A549 (cell line): ENCODE data around the gene CHMP2B. TPM values are rescaled to one million over a fixed set of nuclear protein-coding genes. Genes with fewer than 3 reads are reported as not detected.

Experiments
- ATAC-seq, 2 experiments: fragments of 200-7000 bp in 1 of 2; fragments of >200 bp in 1 of 2; cut with Nextera tagmentation in 1 of 2; cut with Tn5 transposase in 1 of 2; 3 replicates each; pipeline versions ENCODE4 v1.8.0 to v1.9.1; 2018 to 2020; ENCODE audit warnings: mild to moderate bottlenecking in 1 of 2, moderate library complexity in 1 of 2
- CTCF ChIA-PET: fragments of 300-600 bp; sonication (Branson Sonifier 250); formaldehyde crosslinking; extraction: SDS; loops from one replicate; lab custom pipeline; 2021; ENCODE audit warnings: antibody characterized with exemption, inconsistent platforms; lab: Yijun Ruan, JAX
- POLR2A ChIA-PET: fragments of 350-600 bp; formaldehyde crosslinking; extraction: SDS; loops from one replicate; lab custom pipeline; 2021; ENCODE audit warnings: antibody characterized with exemption, inconsistent platforms; lab: Yijun Ruan, JAX
- DNase-seq, 2 experiments: peaks; one replicate each; pipeline versions ENCODE4 v3.0.0 to v3.0.0-alpha.2; 2011 to 2016; ENCODE audit warnings: low read depth in 1 of 2, low spot score in 1 of 2
- FAIRE-seq: peaks from 2 replicates; lab custom pipeline; 2011; peaks lifted over from hg19 to GRCh38; lab: Jason Lieb, UNC
- H3K27ac ChIP-seq, 2 experiments: fragments of >200 bp; sonication (Bioruptor Twin); formaldehyde crosslinking; 3 replicates each; pipeline ENCODE4 v1.5.1; 2016 to 2017
- H3K4me1 ChIP-seq: fragments of >200 bp; sonication (Bioruptor Twin); formaldehyde crosslinking; 3 replicates; pipeline ENCODE4 v1.6.1; 2016
- H3K4me2 ChIP-seq: fragments of >200 bp; sonication (Bioruptor Twin); formaldehyde crosslinking; 3 replicates; pipeline ENCODE4 v1.6.1; 2016
- H3K4me3 ChIP-seq: fragments of >200 bp; sonication (Bioruptor Twin); formaldehyde crosslinking; 3 replicates; pipeline ENCODE4 v1.5.1; 2016
- H3K9me3 ChIP-seq: fragments of >200 bp; sonication (Bioruptor Twin); formaldehyde crosslinking; 3 replicates; pipeline ENCODE4 v1.6.1; 2016
- ATOH8 ChIP-seq: fragments of 250-450 bp; sonication (Bioruptor Pico); IDR thresholded peaks from 2 replicates; pipeline ENCODE4 v1.5.0; 2020; ENCODE audit warnings: low read depth, mild to moderate bottlenecking, moderate library complexity
- BCL3 ChIP-seq: fragments of >200 bp; sonication (Bioruptor Twin); formaldehyde crosslinking; IDR thresholded peaks from 3 replicates; pipeline ENCODE4 v1.6.1; 2016
- CEBPB ChIP-seq, 2 experiments: fragments of >200 bp in 1 of 2; sonication (Bioruptor Twin) in 1 of 2; formaldehyde crosslinking in 1 of 2; IDR thresholded peaks; 2 replicates each; pipeline ENCODE4 v1.6.1; 2012 to 2016
- CHD4 ChIP-seq: fragments of 200-600 bp; sonication (generic); IDR thresholded peaks from 2 replicates; pipeline ENCODE4 v1.6.1; 2016; ENCODE audit warnings: antibody characterized with exemption, mild to moderate bottlenecking, borderline replicate concordance
- ELK1 ChIP-seq: fragments of 150-350 bp; IDR thresholded peaks from 2 replicates; pipeline ENCODE4 v1.6.1; 2014; ENCODE audit warnings: low read depth, mild to moderate bottlenecking, low read length
- EP300 ChIP-seq, 2 experiments: fragments of >200 bp; sonication (Bioruptor Twin); formaldehyde crosslinking; IDR thresholded peaks; 2 replicates in 1 of 2; 3 replicates in 1 of 2; pipeline ENCODE4 v1.6.1; 2016 to 2017
- ESRRA ChIP-seq: fragments of 150-350 bp; IDR thresholded peaks from 2 replicates; pipeline ENCODE4 v1.6.1; 2014; ENCODE audit warnings: mild to moderate bottlenecking, low read length, borderline replicate concordance
- FOSL2 ChIP-seq, 2 experiments: fragments of 450-650 bp in 1 of 2; fragments of >200 bp in 1 of 2; sonication (Bioruptor Twin) in 1 of 2; formaldehyde crosslinking; IDR thresholded peaks; 2 replicates each; pipeline versions ENCODE4 v1.5.0 to v1.6.1; 2016 to 2020; ENCODE audit warnings: mild to moderate bottlenecking in 1 of 2, moderate library complexity in 1 of 2
- HOXB13 ChIP-seq: fragments of 250-450 bp; sonication (Bioruptor Pico); IDR thresholded peaks from 2 replicates; pipeline ENCODE4 v1.5.0; 2020; ENCODE audit warnings: low read depth, mild to moderate bottlenecking, moderate library complexity
- JUNB ChIP-seq: fragments of >200 bp; sonication (Bioruptor Twin); formaldehyde crosslinking; IDR thresholded peaks from 2 replicates; pipeline ENCODE4 v1.6.1; 2016
- MAFK ChIP-seq: fragments of 450-650 bp; IDR thresholded peaks from 2 replicates; pipeline ENCODE4 v1.6.1; 2014; ENCODE audit not compliant: partially characterized antibody
- MAZ ChIP-seq: fragments of 150-350 bp; IDR thresholded peaks from 2 replicates; pipeline ENCODE4 v1.6.1; 2014; ENCODE audit warnings: antibody characterized with exemption, low read depth, low read length, borderline replicate concordance
- PHF8 ChIP-seq: fragments of 200-600 bp; sonication (generic); IDR thresholded peaks from 2 replicates; pipeline ENCODE4 v1.6.1; 2016; ENCODE audit warnings: low read depth, mild to moderate bottlenecking, antibody characterized with exemption, moderate library complexity, borderline replicate concordance
- REST ChIP-seq: fragments of 200-600 bp; sonication (generic); IDR thresholded peaks from 2 replicates; pipeline ENCODE4 v1.6.1; 2016; ENCODE audit warnings: antibody characterized with exemption, mild to moderate bottlenecking, moderate library complexity
- RFX5 ChIP-seq: fragments of 450-650 bp; IDR thresholded peaks from 2 replicates; pipeline ENCODE4 v1.7.1; 2014; ENCODE audit warnings: antibody characterized with exemption, mild to moderate bottlenecking, moderate library complexity
- RNF2 ChIP-seq: fragments of 200-600 bp; sonication (generic); IDR thresholded peaks from 2 replicates; pipeline ENCODE4 v1.6.1; 2016; ENCODE audit warnings: low read depth, mild to moderate bottlenecking, antibody characterized with exemption, moderate library complexity, borderline replicate concordance
- SMC3 ChIP-seq: fragments of >200 bp; sonication (Bioruptor Twin); formaldehyde crosslinking; IDR thresholded peaks from 3 replicates; pipeline ENCODE4 v1.6.1; 2018; ENCODE audit warnings: inconsistent platforms
- SREBF2 ChIP-seq: fragments of 450-650 bp; IDR thresholded peaks from 2 replicates; pipeline ENCODE4 v1.6.1; 2014; ENCODE audit warnings: mild to moderate bottlenecking, moderate library complexity
- TP53 ChIP-seq: fragments of 250-450 bp; sonication (Bioruptor Pico); IDR thresholded peaks from 2 replicates; pipeline ENCODE4 v1.5.0; 2021; ENCODE audit warnings: mild to moderate bottlenecking, moderate library complexity
- WGBS: methylation state at CpG from one replicate; pipeline ENCODE4 v1.1.6; 2017; ENCODE audit errors: missing lambda C conversion rate; 5-methylcytosine and 5-hydroxymethylcytosine counted together
- polyA plus RNA-seq, 4 experiments: library from polyadenylated mRNA; depleted of rRNA in 3 of 4; stranded (reverse); fragments of >200 nt; fragmentation: RNase III in 1 of 4; extraction: RNeasy Plus Mini Kit Qiagen cat#74134 plus additional on column Dnase treatment in 1 of 4; gene quantifications; 2 replicates in 3 of 4; 3 replicates in 1 of 4; pipeline ENCODE4 v1.2.3, GENCODE V29; 2011 to 2017

The CHMP2B gene
- polyA plus RNA-seq, 2 of the 4 experiments (the other 2 are of a cell fraction) = 57.2 to 85.8 TPM

GRCh38 chr3:87228316-87228715 is 1.2 kb downstream of the CHMP2B start:
- peak in 1 of 2 experiments; percentile 15; a peak in 2 of 6 replicates for ATAC-seq
- 3% methylated on average over 1 of the region's 1 CpG for WGBS
- Histone ChIP-seq H3K4me2 (peak overlapping the region; percentile 84), H3K4me3 (peak overlapping the region; percentile 84), H3K4me1 (peaks cover 23% of the 10 kb centered on the region), H3K27ac (peak overlapping the region; percentile 2 to 90; a peak in 2 of 6 replicates), H3K9me3 (no peaks in the 10 kb centered on the region)
- TF ChIP-seq PHF8 = no peak
- TF ChIP-seq ESRRA = no peak
- TF ChIP-seq JUNB = no peak
- no peak for FAIRE-seq
- DNase-seq = no peak
- POLR2A ChIA-PET = interaction anchor here (1.9 kb wide), 1 partner anchor 139 kb away, joined by 7 read pairs; no protein-coding TSS in a partner anchor
- CTCF ChIA-PET = interaction anchor here (1.1 to 1.2 kb wide), 3 partner anchors 60 to 146 kb away, joined by 3 to 5 read pairs (median 3); no protein-coding TSS in a partner anchor

GRCh38 chr3:87229113-87229512 is 2.0 kb downstream of the CHMP2B start:
- no peak overlapping the region for H3K27ac ChIP-seq
- POLR2A ChIA-PET = no interaction called here
- DNase-seq (no peak), FAIRE-seq (no peak), ATAC-seq (no peak)
- CTCF ChIA-PET = interaction anchor here (1.5 kb wide), 1 partner anchor 17 kb away, joined by 3 read pairs; no protein-coding TSS in a partner anchor
- H3K9me3 ChIP-seq = no peaks in the 10 kb centered on the region
- H3K4me2 ChIP-seq = peak overlapping the region; percentile 84
- 91% methylated on average over 1 of the region's 1 CpG for WGBS
- H3K4me1 ChIP-seq = peaks cover 23% of the 10 kb centered on the region
- TF ChIP-seq REST (no peak), ELK1 (no peak), MAFK (peak; percentile 84), SREBF2 (no peak), PHF8 (no peak), MAZ (no peak)
- H3K4me3 ChIP-seq = peak overlapping the region; percentile 84; the same call in 2 of the 3 replicates

GRCh38 chr3:87233805-87234204 is 6.7 kb downstream of the CHMP2B start:
- Histone ChIP-seq H3K4me3 (no peak overlapping the region), H3K4me1 (peaks cover 12% of the 10 kb centered on the region), H3K27ac (no peak overlapping the region), H3K9me3 (no peaks in the 10 kb centered on the region), H3K4me2 (no peak overlapping the region)
- no peak for TF ChIP-seq TP53 (CRISPR knock-in tag)
- no peak for TF ChIP-seq RNF2
- no peak for TF ChIP-seq SREBF2
- TF ChIP-seq CEBPB (IDR thresholded peaks at IDR 0.05) = no peak
- TF ChIP-seq HOXB13 (CRISPR knock-in tag) = no peak
- DNase-seq (no peak), ATAC-seq (no peak), FAIRE-seq (no peak)
- CTCF ChIA-PET = interaction anchor here (1.0 to 1.3 kb wide), 4 partner anchors 27 to 769 kb away, joined by 3 read pairs; no protein-coding TSS in a partner anchor
- WGBS = 88% methylated on average over 1 of the region's 1 CpG
- POLR2A ChIA-PET = no interaction called here

GRCh38 chr3:87236093-87236492 is 9.0 kb downstream of the CHMP2B start:
- FAIRE-seq = no peak
- TF ChIP-seq SMC3 (no peak), BCL3 (no peak), CHD4 (no peak), CEBPB (IDR thresholded peaks at IDR 0.05) (no peak), ATOH8 (CRISPR knock-in tag) (no peak), EP300 (IDR thresholded peaks at IDR 0.05) (no peak), RFX5 (no peak), MAZ (no peak), FOSL2 (IDR thresholded peaks at IDR 0.05) (no peak), FOSL2 (CRISPR knock-in tag; IDR thresholded peaks at IDR 0.05) (no peak)
- TF ChIP-seq, all 56 proteins: peak for 0
- H3K4me1 ChIP-seq = no peaks in the 10 kb centered on the region
- ATAC-seq (no peak), DNase-seq (no peak)
- no peak overlapping the region for H3K27ac ChIP-seq
- H3K4me2 ChIP-seq = no peak overlapping the region
- no peaks in the 10 kb centered on the region for H3K9me3 ChIP-seq
- ChIA-PET POLR2A (no interaction called here), CTCF (no interaction called here)
- 92% methylated on average over 1 of the region's 1 CpG for WGBS
- H3K4me3 ChIP-seq = no peak overlapping the region
